A549 (cell line): ENCODE measurements around the gene OR52A5.

Experiments
- CBX2 ChIP-seq: fragments of 200-600 bp; sonication (generic); IDR thresholded peaks from 2 replicates; pipeline ENCODE4 v1.6.1; 2016; ENCODE audit warnings: low read depth, mild to moderate bottlenecking, borderline replicate concordance
- JUN ChIP-seq, 2 experiments: fragments of >200 bp; sonication (Bioruptor Twin); formaldehyde crosslinking; IDR thresholded peaks; 2 replicates in 1 of 2; 3 replicates in 1 of 2; pipeline ENCODE4 v1.6.1; 2016 to 2017
- MYC ChIP-seq: IDR thresholded peaks from 2 replicates; pipeline ENCODE4 v1.6.1; 2012; ENCODE audit warnings: mild to moderate bottlenecking, inconsistent platforms, low read length, improper control_type of control experiment, borderline replicate concordance
- POLR2AphosphoS2 ChIP-seq: conservative IDR thresholded peaks from 2 replicates; pipeline ENCODE4 v1.6.1; 2012; ENCODE audit warnings: low read length, improper control_type of control experiment, inconsistent platforms
- RAD21 ChIP-seq, 2 experiments: fragments of >200 bp in 1 of 2; sonication (Bioruptor Twin) in 1 of 2; formaldehyde crosslinking in 1 of 2; IDR thresholded peaks in 1 of 2; conservative IDR thresholded peaks in 1 of 2; 2 replicates in 1 of 2; 3 replicates in 1 of 2; pipeline ENCODE4 v1.6.1; 2012 to 2018; ENCODE audit warnings: inconsistent platforms in 1 of 2
- RCOR1 ChIP-seq: fragments of 150-350 bp; IDR thresholded peaks from 2 replicates; pipeline ENCODE4 v1.6.1; 2014; ENCODE audit warnings: antibody characterized with exemption, low read length, low read depth
- RNF2 ChIP-seq: fragments of 200-600 bp; sonication (generic); IDR thresholded peaks from 2 replicates; pipeline ENCODE4 v1.6.1; 2016; ENCODE audit warnings: low read depth, mild to moderate bottlenecking, antibody characterized with exemption, moderate library complexity, borderline replicate concordance
- TF ChIP-seq, protein P1 (sequence below): IDR thresholded peaks from 2 replicates; pipeline ENCODE4 v1.6.1; 2012
- TF ChIP-seq, protein P2 (sequence below): fragments of >200 bp; sonication (Bioruptor Twin); formaldehyde crosslinking; IDR thresholded peaks from 3 replicates; pipeline ENCODE4 v1.5.1; 2016

DNA sequence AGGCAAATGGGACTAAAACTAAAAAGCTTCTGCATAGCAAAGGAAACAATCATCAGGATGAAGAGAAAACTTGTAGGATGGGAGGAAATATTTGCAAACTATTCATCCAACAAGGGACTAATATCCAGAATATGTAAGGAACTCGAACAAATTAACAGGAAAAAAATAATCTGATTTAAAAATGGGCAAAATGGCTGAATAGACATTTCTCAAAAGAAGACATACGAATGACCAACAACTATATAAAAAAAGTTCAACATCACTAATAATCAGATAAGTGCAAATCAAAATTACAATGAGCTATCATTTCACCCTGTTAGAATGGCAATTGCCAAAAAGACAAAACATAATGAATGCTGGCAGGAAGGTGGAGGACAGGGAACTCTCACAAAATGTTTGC is 56.8 kb downstream of the OR52A5 start:
- TF ChIP-seq RNF2 (no peak), RCOR1 (no peak), JUN (IDR thresholded peaks at IDR 0.05) (no peak), MYC (no peak), POLR2AphosphoS2 (no peak), RAD21 (conservative IDR thresholded peaks at IDR 0.05 in 1 of 2, IDR thresholded peaks at IDR 0.05 in 1 of 2) (no peak), CBX2 (no peak)
- TF ChIP-seq, protein P1, sequence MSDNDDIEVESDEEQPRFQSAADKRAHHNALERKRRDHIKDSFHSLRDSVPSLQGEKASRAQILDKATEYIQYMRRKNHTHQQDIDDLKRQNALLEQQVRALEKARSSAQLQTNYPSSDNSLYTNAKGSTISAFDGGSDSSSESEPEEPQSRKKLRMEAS, result no peak
- TF ChIP-seq, protein P2, sequence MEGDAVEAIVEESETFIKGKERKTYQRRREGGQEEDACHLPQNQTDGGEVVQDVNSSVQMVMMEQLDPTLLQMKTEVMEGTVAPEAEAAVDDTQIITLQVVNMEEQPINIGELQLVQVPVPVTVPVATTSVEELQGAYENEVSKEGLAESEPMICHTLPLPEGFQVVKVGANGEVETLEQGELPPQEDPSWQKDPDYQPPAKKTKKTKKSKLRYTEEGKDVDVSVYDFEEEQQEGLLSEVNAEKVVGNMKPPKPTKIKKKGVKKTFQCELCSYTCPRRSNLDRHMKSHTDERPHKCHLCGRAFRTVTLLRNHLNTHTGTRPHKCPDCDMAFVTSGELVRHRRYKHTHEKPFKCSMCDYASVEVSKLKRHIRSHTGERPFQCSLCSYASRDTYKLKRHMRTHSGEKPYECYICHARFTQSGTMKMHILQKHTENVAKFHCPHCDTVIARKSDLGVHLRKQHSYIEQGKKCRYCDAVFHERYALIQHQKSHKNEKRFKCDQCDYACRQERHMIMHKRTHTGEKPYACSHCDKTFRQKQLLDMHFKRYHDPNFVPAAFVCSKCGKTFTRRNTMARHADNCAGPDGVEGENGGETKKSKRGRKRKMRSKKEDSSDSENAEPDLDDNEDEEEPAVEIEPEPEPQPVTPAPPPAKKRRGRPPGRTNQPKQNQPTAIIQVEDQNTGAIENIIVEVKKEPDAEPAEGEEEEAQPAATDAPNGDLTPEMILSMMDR, result no peak
